ENCODE results near the gene VSX1.

- TF ChIP-seq ZFP30 (CRISPR knock-in tag; IDR thresholded peaks at IDR 0.05) (no peak), CREB5 (CRISPR knock-in tag; IDR thresholded peaks at IDR 0.05; ENCODE audit: low read depth) (no peak), TOX (CRISPR knock-in tag; IDR thresholded peaks at IDR 0.05; ENCODE audit: borderline replicate concordance) (no peak), ESRRG (CRISPR knock-in tag; IDR thresholded peaks at IDR 0.05) (no peak), ZFP3 (CRISPR knock-in tag; IDR thresholded peaks at IDR 0.05) (no peak), PATZ1 (CRISPR knock-in tag; IDR thresholded peaks at IDR 0.05; ENCODE audit: borderline replicate concordance) (no peak), PPARA (CRISPR knock-in tag; IDR thresholded peaks at IDR 0.05; ENCODE audit: borderline replicate concordance) (no peak), POU6F1 (CRISPR knock-in tag; IDR thresholded peaks at IDR 0.05; ENCODE audit: borderline replicate concordance, low read depth) (no peak), TSHZ2 (CRISPR knock-in tag; IDR thresholded peaks at IDR 0.05) (no peak)
These were observed 18.0 kb downstream of the VSX1 start for GRCh38 chr20:25063981-25064380.

All from SK-N-SH treated with all-trans-retinoic acid at 6 μM for 48 hours (cell line).